Gastroesophageal sphincter (tissue), 3 donors: Measurements from ENCODE around the gene HTRA3.

ENCODE experiments used
- EP300 ChIP-seq: sonication (generic); formaldehyde crosslinking; IDR thresholded peaks from one replicate; pipeline ENCODE4 v1.6.1; 2017; ENCODE audit warnings: antibody characterized with exemption, mild to moderate bottlenecking
- POLR2AphosphoS5 ChIP-seq: sonication (generic); formaldehyde crosslinking; IDR thresholded peaks from one replicate; pipeline ENCODE4 v1.6.1; 2017; ENCODE audit warnings: antibody characterized with exemption
- TF ChIP-seq, protein P1 (sequence below), 4 experiments: fragments of 200-600 bp in 2 of 4; fragments of 450-650 bp in 2 of 4; sonication (generic) in 1 of 4; IDR thresholded peaks; one replicate each; pipeline ENCODE4 v1.5.1; 2017 to 2019; ENCODE audit warnings: antibody characterized with exemption in 4 of 4, mild to moderate bottlenecking in 2 of 4, moderate library complexity in 2 of 4

DNA sequence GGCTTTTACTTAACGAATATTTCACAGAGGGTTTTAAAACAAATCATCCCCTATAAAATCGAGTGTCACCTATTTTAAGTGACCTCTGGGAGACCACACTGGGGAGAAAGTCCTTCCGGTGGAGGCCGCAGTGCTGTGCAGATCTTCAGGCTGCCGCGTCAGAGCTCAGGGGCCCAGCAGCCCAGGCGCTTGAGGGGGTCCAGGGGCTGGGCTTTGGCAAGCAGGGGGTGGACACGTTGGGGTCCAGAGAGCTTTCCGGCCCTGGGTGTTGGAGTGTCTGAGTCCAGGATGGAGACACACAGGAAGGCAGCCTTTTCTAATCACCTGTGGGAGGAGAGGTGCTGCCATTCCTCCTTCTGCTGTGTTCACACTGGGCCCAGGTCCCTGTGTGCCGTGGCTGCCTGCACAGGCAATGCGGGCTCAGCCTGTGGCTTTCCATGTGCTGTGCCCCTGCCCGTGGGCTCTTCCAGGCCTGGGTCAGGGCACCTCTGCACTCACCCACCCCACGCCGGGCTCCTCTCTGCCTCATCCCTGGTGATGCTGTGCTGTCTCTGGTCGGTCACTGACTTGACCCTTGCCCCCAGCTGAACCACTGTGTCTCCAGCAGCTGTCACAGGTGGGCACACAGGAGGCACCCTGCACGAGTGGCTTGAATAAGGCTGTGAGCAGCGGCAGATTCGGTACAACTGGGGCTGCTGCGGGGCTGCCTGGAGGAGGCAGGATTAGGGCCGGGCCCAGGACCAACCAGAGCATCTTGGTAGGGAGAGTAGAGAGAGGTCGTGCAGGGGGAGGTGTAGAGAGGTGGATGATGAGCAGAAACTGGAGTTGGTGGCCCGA, 10.0 kb downstream of the HTRA3 start:
- TF ChIP-seq POLR2AphosphoS5 (no peak), EP300 (no peak)
- TF ChIP-seq, protein P1, sequence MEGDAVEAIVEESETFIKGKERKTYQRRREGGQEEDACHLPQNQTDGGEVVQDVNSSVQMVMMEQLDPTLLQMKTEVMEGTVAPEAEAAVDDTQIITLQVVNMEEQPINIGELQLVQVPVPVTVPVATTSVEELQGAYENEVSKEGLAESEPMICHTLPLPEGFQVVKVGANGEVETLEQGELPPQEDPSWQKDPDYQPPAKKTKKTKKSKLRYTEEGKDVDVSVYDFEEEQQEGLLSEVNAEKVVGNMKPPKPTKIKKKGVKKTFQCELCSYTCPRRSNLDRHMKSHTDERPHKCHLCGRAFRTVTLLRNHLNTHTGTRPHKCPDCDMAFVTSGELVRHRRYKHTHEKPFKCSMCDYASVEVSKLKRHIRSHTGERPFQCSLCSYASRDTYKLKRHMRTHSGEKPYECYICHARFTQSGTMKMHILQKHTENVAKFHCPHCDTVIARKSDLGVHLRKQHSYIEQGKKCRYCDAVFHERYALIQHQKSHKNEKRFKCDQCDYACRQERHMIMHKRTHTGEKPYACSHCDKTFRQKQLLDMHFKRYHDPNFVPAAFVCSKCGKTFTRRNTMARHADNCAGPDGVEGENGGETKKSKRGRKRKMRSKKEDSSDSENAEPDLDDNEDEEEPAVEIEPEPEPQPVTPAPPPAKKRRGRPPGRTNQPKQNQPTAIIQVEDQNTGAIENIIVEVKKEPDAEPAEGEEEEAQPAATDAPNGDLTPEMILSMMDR (IDR thresholded peaks at IDR 0.05) = no peak
